Activated CD8-positive, alpha-beta memory T cell treated with anti-CD3 and anti-CD28 coated beads for 1 hour (primary cell): ENCODE results near the gene ABCB9.

Experiments
- DNase-seq, 2 donors: peaks; one replicate each; pipeline ENCODE4 v3.0.0-alpha.2; 2020; ENCODE audit warnings: low read depth in 1 of 2; ENCODE audit errors: extremely low read depth in 1 of 2

The ABCB9 gene

GRCh38 chr12:122982963-122983788 lies 16.9 kb upstream of the ABCB9 start:
- DNase-seq, result no peak

DNA sequence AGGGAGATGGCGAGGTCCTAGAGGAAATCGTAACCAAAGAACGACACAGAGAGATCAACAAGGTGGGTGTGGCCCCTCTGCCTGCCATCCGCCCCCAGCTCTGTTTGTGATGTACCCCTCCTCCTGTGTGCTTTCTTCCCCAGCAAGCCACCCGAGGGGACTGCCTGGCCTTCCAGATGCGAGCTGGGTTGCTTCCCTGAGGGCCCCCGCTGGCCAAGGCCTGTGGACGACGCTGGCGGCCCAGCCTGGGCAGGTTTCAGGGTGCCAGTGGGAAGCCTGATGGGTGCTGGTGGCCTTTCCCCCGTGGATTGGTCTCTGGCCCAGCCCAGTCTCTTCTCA lies 16.2 kb upstream of the ABCB9 start:
- DNase-seq, result no peak

DNA sequence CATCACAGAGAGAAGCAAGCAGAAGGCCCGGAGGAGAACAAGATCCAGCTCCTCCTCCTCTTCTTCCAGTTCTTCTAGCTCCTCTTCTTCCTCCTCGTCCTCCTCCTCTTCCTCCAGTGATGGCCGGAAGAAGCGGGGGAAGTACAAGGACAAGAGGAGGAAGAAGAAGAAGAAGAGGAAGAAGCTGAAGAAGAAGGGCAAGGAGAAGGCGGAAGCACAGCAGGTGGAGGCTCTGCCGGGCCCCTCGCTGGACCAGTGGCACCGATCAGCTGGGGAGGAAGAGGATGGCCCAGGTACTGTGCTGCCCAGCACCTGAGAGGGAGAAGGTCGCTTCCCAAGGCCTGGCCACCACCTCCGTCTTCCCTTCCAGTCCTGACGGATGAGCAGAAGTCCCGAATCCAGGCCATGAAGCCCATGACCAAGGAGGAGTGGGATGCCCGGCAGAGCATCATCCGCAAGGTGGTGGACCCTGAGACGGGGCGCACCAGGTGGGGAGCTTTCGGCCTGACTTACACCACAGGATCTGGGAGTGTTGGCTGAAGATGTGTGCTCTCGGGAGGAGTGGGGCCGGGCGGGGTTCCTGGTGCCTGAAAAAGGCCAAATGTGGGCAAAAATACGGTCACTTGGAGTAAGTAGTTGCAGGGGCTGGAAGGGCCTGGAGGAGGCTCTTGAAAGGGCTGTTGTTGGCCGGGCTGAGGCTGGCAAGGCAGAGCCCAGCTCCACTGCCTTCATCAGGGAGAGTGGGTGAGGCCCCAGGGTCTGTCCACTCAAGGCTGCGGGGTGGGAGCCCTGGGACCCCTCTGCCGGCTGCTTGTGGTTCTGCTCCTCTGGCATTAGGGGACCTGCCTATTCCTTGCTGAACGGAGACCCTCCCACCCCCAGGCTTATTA lies 15.6 kb upstream of the ABCB9 start:
- DNase-seq, result no peak

GRCh38 chr12:122981036-122981471 lies 14.8 kb upstream of the ABCB9 start:
- DNase-seq, result no peak

- DNase-seq, result peak in 1 of 2 donors; percentile 50
Observed at GRCh38 chr12:122980183-122981035, 14.1 kb upstream of the ABCB9 start, which contains the start of gene ARL6IP4. TSS of gene ARL6IP4 (plus strand) at chr12:122980681. CDS start at chr12:122981140, 459 bp downstream.

DNA sequence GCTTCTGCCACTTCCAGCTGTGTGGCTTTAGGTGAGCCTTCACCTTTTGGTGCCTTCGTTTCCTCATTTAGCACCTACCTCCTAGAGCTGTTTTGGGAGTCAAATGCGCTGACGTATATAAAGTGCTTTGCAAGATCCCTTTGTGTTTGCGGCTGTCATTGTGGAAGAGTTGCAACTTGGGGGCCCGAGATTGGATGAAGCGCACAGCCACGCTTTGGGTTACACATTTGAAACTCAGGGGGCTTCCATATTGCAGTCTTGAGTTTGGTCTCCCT lies 13.6 kb upstream of the ABCB9 start:
- no peak for DNase-seq

- DNase-seq, result no peak
Observed at GRCh38 chr12:122979001-122979907, 13.0 kb upstream of the ABCB9 start.

DNA sequence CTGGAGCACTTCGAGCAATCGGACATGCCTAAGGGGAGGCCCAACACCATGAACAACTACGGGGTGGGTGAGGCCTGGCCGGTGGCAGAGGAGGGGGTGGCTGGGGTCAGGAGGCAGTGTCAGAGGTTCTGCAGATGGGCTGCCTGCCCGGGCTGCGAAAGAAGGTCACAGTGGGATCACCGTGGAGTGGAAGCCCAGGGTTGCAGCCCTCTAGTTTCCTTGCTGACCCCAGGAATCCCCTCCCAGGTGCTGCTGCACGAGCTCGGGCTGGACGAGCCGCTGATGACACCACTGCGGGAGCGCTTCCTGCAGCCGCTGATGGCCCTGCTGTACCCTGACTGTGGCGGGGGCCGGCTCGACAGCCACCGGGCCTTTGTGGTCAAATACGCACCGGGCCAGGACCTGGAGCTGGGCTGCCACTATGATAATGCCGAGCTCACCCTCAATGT lies 12.3 kb upstream of the ABCB9 start:
- no peak for DNase-seq

GRCh38 chr12:122977655-122978392 lies 11.6 kb upstream of the ABCB9 start:
- no peak for DNase-seq

DNA sequence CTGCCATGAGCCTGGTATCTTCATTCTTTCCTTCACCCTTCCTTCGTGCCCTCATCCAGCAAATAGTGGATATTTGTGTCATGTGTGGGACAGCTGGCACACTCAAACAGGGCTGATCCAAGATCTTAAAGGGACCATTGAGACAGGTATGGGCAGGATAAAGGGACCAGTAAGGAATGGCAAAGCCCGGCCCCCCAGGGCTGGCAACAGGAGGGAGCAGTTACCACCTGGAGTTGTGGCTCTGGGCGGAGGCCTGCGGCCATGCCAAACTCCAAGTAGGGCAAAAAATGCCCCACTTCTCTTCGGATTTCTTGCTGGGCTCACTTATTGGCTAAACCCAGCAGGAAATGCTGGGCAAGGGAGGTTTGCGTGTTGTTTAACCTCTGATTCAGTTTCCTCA lies 10.9 kb upstream of the ABCB9 start:
- DNase-seq, result no peak

DNA sequence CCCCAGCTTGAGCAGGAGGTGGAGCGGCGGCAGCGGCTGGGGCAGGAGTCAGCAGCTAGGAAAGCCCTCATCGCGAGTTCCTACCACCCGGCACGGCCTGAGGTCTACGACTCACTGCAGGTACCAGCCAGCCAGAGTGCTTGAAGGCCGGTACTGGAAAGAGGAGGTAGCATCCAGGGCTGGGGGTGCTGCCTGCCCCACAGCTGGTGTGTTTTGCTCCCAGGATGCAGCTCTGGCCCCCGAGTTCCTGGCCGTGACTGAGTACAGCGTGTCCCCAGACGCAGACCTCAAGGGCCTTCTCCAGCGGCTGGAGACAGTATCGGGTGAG lies 10.3 kb upstream of the ABCB9 start:
- no peak for DNase-seq

DNA sequence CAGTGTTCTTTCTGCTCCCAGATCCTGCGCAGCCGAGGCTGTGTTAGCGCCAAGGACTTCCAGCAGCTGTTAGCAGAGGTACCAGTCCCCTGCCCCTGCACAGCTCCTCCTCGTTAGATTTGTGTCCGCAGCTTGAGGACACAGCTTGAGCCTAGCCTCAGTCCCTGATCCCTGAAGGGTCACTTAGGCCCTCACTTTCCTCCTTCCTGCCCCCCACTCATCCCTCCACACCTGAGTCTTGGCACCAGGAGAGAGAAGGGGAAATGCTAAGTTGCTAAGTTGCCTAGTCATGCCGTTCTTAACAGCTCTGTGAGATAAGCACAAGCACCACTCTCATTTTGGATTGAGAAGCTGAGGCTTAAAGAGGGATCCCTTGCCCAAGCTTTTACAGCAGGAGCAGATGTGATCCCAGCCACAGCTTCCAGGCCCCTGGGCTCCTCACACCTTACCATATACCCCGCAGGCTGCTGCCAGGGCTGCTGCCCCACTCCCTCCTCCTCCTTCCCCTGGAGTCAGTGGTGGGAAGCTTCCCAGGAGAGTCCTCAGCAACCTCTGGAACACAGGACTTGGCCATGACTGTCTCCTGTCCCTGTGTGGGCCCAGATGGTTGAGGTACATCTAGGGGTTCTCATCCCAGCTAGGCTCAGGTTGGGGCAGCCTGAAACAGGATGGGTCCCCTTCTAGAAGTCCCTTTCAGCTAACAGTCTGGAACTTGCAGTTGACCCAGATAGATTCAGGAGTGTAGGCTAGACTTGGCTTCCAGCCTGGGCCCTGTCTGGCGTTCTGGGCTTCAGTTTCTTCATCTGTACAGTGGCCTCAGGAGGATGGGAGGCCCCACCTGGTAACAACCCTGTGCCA lies 9.8 kb upstream of the ABCB9 start:
- DNase-seq, result no peak

GRCh38 chr12:122974892-122975789 lies 8.9 kb upstream of the ABCB9 start, which contains the start of gene OGFOD2:
TSS of gene OGFOD2 (plus strand) at chr12:122975244. CDS start at chr12:122975252, 8 bp downstream.
- peak; percentile 83 to 87 for DNase-seq

- peak; percentile 96 to 97 for DNase-seq
Observed at GRCh38 chr12:122974274-122974891, 8.1 kb upstream of the ABCB9 start.

GRCh38 chr12:122969676-122970075 lies 3.4 kb upstream of the ABCB9 start:
- no peak for DNase-seq

- no peak for DNase-seq
Observed at GRCh38 chr12:122968104-122968503, 1.8 kb upstream of the ABCB9 start.
